Measurements from ENCODE around the gene SYNDIG1.

The SYNDIG1 gene

DNA sequence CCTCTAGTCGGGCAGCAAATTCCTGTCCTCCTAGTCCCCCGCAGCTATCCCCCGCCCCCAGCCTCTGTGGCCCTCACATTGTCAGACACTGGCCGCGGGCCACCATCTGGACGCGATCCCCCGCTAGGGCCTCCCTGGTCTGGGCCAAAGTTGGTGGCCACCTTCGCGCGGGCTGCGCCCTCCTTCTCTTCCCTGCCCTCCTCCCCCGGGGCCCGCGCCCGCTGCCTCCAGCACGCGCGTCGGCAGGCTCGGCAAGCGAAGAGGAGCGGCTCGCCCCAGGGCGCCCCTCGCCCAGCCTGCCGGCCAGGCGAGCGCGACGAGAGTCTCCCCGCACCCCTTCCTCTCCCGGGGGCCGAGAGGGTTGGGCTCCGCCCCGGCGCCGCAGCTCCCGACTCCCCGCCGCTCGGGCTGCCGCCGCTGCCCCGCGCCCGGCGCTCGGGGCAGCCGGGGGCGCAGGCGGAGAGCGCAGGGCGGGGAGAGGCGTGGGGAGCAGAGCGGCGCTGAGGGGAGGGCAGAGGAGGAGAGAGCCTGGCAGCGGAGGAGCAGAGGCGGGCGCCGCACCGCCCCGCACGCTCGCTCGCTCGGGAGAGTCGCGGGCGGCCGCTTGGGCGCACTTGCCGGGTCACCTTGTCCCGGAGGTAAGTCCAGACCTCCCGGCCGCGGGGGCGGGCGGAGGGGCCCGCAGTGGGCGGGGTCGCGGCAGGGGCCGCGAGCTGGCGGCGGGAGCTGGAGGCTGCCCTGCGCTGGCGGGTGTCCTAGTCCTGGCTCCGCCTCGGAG lies at the start of gene SYNDIG1:
Gene SYNDIG1 (plus strand): TSS at position 514 of the 778 bp plus-strand sequence. CDS start 73,469 bp downstream, outside the sequence.
- no peak for DNase-seq (ENCODE audit: low spot score)

DNA sequence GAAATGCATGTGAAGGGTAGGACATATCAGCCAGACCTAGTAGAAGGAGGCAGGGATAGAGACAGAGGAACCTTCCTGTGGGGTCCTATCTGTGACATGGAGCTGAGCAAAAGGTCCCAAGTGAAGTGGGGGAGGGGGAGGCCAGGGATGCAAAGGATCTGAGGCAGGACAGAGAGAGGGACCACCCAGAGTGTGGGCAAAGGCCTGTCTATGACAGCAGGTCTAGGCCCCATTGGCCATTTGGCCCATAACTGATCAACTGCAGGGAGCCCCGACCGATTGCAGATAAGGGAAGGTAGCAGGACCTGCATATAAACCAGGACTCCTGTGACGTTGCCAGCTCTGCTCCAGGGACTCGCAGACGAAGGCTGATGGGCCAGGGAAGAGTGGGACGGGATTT lies 49.6 kb upstream of the SYNDIG1 start:
- H3K27ac ChIP-seq (ENCODE audit: poor library complexity, severe bottlenecking), result no peak overlapping the region
- TF ChIP-seq, protein P1, sequence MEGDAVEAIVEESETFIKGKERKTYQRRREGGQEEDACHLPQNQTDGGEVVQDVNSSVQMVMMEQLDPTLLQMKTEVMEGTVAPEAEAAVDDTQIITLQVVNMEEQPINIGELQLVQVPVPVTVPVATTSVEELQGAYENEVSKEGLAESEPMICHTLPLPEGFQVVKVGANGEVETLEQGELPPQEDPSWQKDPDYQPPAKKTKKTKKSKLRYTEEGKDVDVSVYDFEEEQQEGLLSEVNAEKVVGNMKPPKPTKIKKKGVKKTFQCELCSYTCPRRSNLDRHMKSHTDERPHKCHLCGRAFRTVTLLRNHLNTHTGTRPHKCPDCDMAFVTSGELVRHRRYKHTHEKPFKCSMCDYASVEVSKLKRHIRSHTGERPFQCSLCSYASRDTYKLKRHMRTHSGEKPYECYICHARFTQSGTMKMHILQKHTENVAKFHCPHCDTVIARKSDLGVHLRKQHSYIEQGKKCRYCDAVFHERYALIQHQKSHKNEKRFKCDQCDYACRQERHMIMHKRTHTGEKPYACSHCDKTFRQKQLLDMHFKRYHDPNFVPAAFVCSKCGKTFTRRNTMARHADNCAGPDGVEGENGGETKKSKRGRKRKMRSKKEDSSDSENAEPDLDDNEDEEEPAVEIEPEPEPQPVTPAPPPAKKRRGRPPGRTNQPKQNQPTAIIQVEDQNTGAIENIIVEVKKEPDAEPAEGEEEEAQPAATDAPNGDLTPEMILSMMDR (IDR thresholded peaks at IDR 0.05; ENCODE audit: poor library complexity, severe bottlenecking), result no peak

More for the DNA sequence above, at the start of gene SYNDIG1:
- Histone ChIP-seq H3K4me3 (ENCODE audit: severe bottlenecking) (no peak within 1 kb of the TSS), H3K27ac (ENCODE audit: poor library complexity, severe bottlenecking) (no peak within 1 kb of the TSS), H3K27me3 (ENCODE audit: insufficient read depth, poor library complexity, severe bottlenecking) (peaks cover 89% of the 10 kb centered on the region), H3K9me3 (ENCODE audit: severe bottlenecking) (no peaks in the 10 kb centered on the region), H3K36me3 (ENCODE audit: low read depth) (no peaks in the 10 kb centered on the region), H3K4me1 (ENCODE audit: insufficient read depth, poor library complexity, severe bottlenecking) (no peaks in the 10 kb centered on the region)
- TF ChIP-seq, protein P1 (IDR thresholded peaks at IDR 0.05; ENCODE audit: poor library complexity, severe bottlenecking), result no peak
- no peak for ATAC-seq (ENCODE audit: low read depth)

DNA sequence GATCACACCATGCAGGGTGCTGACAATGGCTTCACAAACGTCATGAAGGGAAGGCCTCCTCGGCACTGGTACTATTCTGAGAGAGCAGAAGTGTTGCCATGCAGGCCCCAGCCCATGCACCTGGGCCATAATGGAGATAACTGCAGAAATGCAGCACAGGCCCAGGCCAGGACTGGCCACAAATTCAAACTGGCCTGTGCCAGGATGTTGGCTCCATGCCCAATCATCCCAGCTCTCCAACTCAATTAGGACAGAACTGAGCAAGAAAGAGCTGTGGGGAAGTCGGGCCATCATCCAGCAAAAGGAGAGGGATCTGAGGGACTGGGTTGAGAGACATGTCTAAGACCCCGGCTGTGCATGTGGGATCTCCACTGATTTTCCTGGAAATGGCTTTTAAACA lies 48.9 kb upstream of the SYNDIG1 start:
- Histone ChIP-seq H3K4me1 (ENCODE audit: insufficient read depth, poor library complexity, severe bottlenecking) (no peaks in the 10 kb centered on the region), H3K27ac (ENCODE audit: poor library complexity, severe bottlenecking) (no peak overlapping the region), H3K36me3 (ENCODE audit: low read depth) (no peaks in the 10 kb centered on the region), H3K9me3 (ENCODE audit: severe bottlenecking) (no peaks in the 10 kb centered on the region), H3K27me3 (ENCODE audit: insufficient read depth, poor library complexity, severe bottlenecking) (peaks cover 6% of the 10 kb centered on the region), H3K4me3 (ENCODE audit: severe bottlenecking) (no peak overlapping the region)
- ATAC-seq (ENCODE audit: low read depth) (no peak), DNase-seq (ENCODE audit: low spot score) (no peak)
- TF ChIP-seq, protein P1 (IDR thresholded peaks at IDR 0.05; ENCODE audit: poor library complexity, severe bottlenecking), result no peak

More for the DNA sequence above, 49.6 kb upstream of the SYNDIG1 start:
- no peaks in the 10 kb centered on the region for H3K4me1 ChIP-seq (ENCODE audit: insufficient read depth, poor library complexity, severe bottlenecking)
- DNase-seq (ENCODE audit: low spot score) (no peak), ATAC-seq (ENCODE audit: low read depth) (no peak)
- no peaks in the 10 kb centered on the region for H3K36me3 ChIP-seq (ENCODE audit: low read depth)
- no peaks in the 10 kb centered on the region for H3K9me3 ChIP-seq (ENCODE audit: severe bottlenecking)
- peaks cover 5% of the 10 kb centered on the region for H3K27me3 ChIP-seq (ENCODE audit: insufficient read depth, poor library complexity, severe bottlenecking)
- H3K4me3 ChIP-seq (ENCODE audit: severe bottlenecking), result no peak overlapping the region

DNA sequence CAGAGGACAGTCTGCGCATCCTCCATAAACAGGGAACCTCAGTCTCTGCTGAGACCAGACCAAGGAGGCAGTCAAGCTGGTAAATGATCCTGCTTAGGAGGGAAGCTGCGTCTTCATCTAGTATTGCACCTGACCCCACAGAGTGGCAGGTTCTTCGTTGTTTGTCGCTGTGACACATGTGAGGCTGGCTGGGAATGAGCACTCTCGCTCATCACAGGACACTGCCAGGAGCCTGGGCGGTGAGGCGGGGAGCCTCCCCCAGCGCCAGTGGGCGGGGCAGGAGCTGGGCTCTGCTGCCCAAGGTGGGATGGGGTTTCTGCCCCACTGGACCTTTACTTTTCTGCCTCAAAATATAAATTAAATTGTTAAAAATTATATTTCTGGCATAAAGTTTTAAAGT lies 48.4 kb upstream of the SYNDIG1 start:
- TF ChIP-seq, protein P1 (IDR thresholded peaks at IDR 0.05; ENCODE audit: poor library complexity, severe bottlenecking), result no peak
- Histone ChIP-seq H3K4me3 (ENCODE audit: severe bottlenecking) (no peak overlapping the region), H3K27me3 (ENCODE audit: insufficient read depth, poor library complexity, severe bottlenecking) (peaks cover 6% of the 10 kb centered on the region), H3K9me3 (ENCODE audit: severe bottlenecking) (no peaks in the 10 kb centered on the region), H3K27ac (ENCODE audit: poor library complexity, severe bottlenecking) (no peak overlapping the region), H3K4me1 (ENCODE audit: insufficient read depth, poor library complexity, severe bottlenecking) (no peaks in the 10 kb centered on the region), H3K36me3 (ENCODE audit: low read depth) (no peaks in the 10 kb centered on the region)
- DNase-seq (ENCODE audit: low spot score) (no peak), ATAC-seq (ENCODE audit: low read depth) (no peak)

All from RWPE2 (cell line).